ENCODE data around the gene TMEM185B. TPM values are rescaled to one million over a fixed set of nuclear protein-coding genes. Genes with fewer than 3 reads are reported as not detected.

TMEM185B gene
- polyA plus RNA-seq, 5 donors: 22.4 to 25.3 (median 23.6) TPM

Other genes starting within 250 kb of the TMEM185B start
- 10 to 100 TPM; 28.5 to 51.3 (median 42.9) TPM for gene EPB41L5, start 210.3 kb downstream of the TMEM185B start, polyA plus RNA-seq (ENCODE audit: insufficient read depth in 1 of 5, insufficient read length in 5 of 5, low replicate concordance in 1 of 5)
- gene RALB, start 29.5 kb upstream of the TMEM185B start, polyA plus RNA-seq (ENCODE audit: insufficient read depth in 1 of 5, insufficient read length in 5 of 5, low replicate concordance in 1 of 5): 100 to 1,000 TPM; 112 to 130 (median 115) TPM
- under 1 TPM; 0.12 to 0.51 (median 0.28) TPM for gene INHBB, start 122.7 kb upstream of the TMEM185B start, polyA plus RNA-seq (ENCODE audit: insufficient read depth in 1 of 5, insufficient read length in 5 of 5, low replicate concordance in 1 of 5)